Liver (tissue), 9 donors: ENCODE measurements around the gene KRT9. TPM values are rescaled to one million over a fixed set of nuclear protein-coding genes. Genes with fewer than 3 reads are reported as not detected.
"Not testable (repeated sequence)": the region's sequence is repeated elsewhere in the genome, so short reads cannot be mapped to it uniquely, and the experiment has no call there.

Experiments
- DNase-seq: peaks from one replicate; pipeline ENCODE4 v3.0.0-alpha.2; 2017; ENCODE audit warnings: low spot score
- H3K27ac ChIP-seq, 2 donors: one replicate each; pipeline ENCODE4 v1.7.0; 2013; ENCODE audit warnings: inconsistent platforms in 2 of 2, low read length in 2 of 2, control low read depth in 1 of 2, low read depth in 1 of 2, mild to moderate bottlenecking in 1 of 2
- H3K27me3 ChIP-seq, 4 donors: one replicate each; pipeline versions ENCODE4 v1.6.1 to v1.7.0; 2013; ENCODE audit warnings: low read length in 3 of 4, inconsistent platforms in 1 of 4, mild to moderate bottlenecking in 1 of 4, moderate library complexity in 1 of 4; ENCODE audit not compliant: control insufficient read depth in 4 of 4, insufficient read depth in 4 of 4
- H3K36me3 ChIP-seq, 4 donors: one replicate each; pipeline versions ENCODE4 v1.6.1 to v1.7.0; 2013; ENCODE audit warnings: low read length in 3 of 4, mild to moderate bottlenecking in 3 of 4, low read depth in 1 of 4, moderate library complexity in 1 of 4; ENCODE audit not compliant: control insufficient read depth in 4 of 4, insufficient read depth in 3 of 4
- H3K4me1 ChIP-seq, 4 donors: one replicate each; pipeline versions ENCODE4 v1.6.1 to v1.7.0; 2013; ENCODE audit warnings: low read length in 3 of 4, mild to moderate bottlenecking in 3 of 4, moderate library complexity in 1 of 4; ENCODE audit not compliant: control insufficient read depth in 4 of 4, insufficient read depth in 4 of 4
- H3K4me3 ChIP-seq, 3 donors: one replicate each; pipeline versions ENCODE4 v1.6.1 to v1.7.0; 2013; ENCODE audit warnings: low read length in 3 of 3, control low read depth in 1 of 3, low read depth in 1 of 3, mild to moderate bottlenecking in 1 of 3
- H3K9ac ChIP-seq, 2 donors: one replicate each; pipeline ENCODE4 v1.7.0; 2013; ENCODE audit warnings: low read length in 2 of 2, mild to moderate bottlenecking in 2 of 2, moderate library complexity in 2 of 2, control low read depth in 1 of 2, low read depth in 1 of 2
- H3K9me3 ChIP-seq, 4 donors: one replicate each; pipeline versions ENCODE4 v1.6.1 to v1.7.0; 2013; ENCODE audit warnings: low read length in 3 of 4; ENCODE audit not compliant: control insufficient read depth in 4 of 4
- ATF3 ChIP-seq: IDR thresholded peaks from 2 replicates; pipeline ENCODE4 v1.6.1; 2016; ENCODE audit warnings: antibody characterized with exemption
- CTCF ChIP-seq: fragments of 150-350 bp; IDR thresholded peaks from 2 replicates; pipeline ENCODE4 v1.5.1; 2017; ENCODE audit warnings: improper control_type of control experiment, low read depth, low read length; ENCODE audit not compliant: missing input control
- EGR1 ChIP-seq, 2 donors: IDR thresholded peaks; 2 replicates each; pipeline ENCODE4 v1.6.1; 2016 to 2018; ENCODE audit warnings: antibody characterized with exemption in 2 of 2, low read depth in 2 of 2
- FOXA1 ChIP-seq: IDR thresholded peaks from 2 replicates; pipeline ENCODE4 v1.6.1; 2016; ENCODE audit warnings: antibody characterized with exemption
- FOXA2 ChIP-seq: IDR thresholded peaks from 2 replicates; pipeline ENCODE4 v1.6.1; 2016; ENCODE audit warnings: antibody characterized with exemption
- GABPA ChIP-seq, 2 donors: IDR thresholded peaks in 1 of 2; conservative IDR thresholded peaks in 1 of 2; 2 replicates each; pipeline ENCODE4 v1.6.1; 2016; ENCODE audit warnings: antibody characterized with exemption in 2 of 2, mild to moderate bottlenecking in 1 of 2, moderate library complexity in 1 of 2
- HNF4A ChIP-seq, 2 donors: conservative IDR thresholded peaks; 2 replicates each; pipeline ENCODE4 v1.6.1; 2016; ENCODE audit warnings: antibody characterized with exemption in 2 of 2, mild to moderate bottlenecking in 2 of 2
- MAX ChIP-seq: IDR thresholded peaks from 2 replicates; pipeline ENCODE4 v1.6.1; 2016; ENCODE audit warnings: antibody characterized with exemption
- RAD21 ChIP-seq, 2 donors: IDR thresholded peaks; 2 replicates each; pipeline ENCODE4 v1.6.1; 2016; ENCODE audit warnings: antibody characterized with exemption in 2 of 2, mild to moderate bottlenecking in 2 of 2
- REST ChIP-seq: IDR thresholded peaks from 2 replicates; pipeline ENCODE4 v1.6.1; 2016; ENCODE audit warnings: antibody characterized with exemption, mild to moderate bottlenecking
- RXRA ChIP-seq, 2 donors: IDR thresholded peaks; 2 replicates each; pipeline ENCODE4 v1.6.1; 2017 to 2018; ENCODE audit warnings: antibody characterized with exemption in 2 of 2, mild to moderate bottlenecking in 1 of 2
- SP1 ChIP-seq: IDR thresholded peaks from 2 replicates; pipeline ENCODE4 v1.6.1; 2018; ENCODE audit warnings: antibody characterized with exemption, mild to moderate bottlenecking
- YY1 ChIP-seq: IDR thresholded peaks from 2 replicates; pipeline ENCODE4 v1.6.1; 2016; ENCODE audit warnings: antibody characterized with exemption, mild to moderate bottlenecking
- ZBTB33 ChIP-seq: IDR thresholded peaks from 2 replicates; pipeline ENCODE4 v1.6.1; 2016; ENCODE audit warnings: antibody characterized with exemption
- WGBS: extraction: QIAGEN DNeasy Blood & Tissue Kit; methylation state at CpG from one replicate; pipeline ENCODE4 v1.1.7; 2013; 5-methylcytosine and 5-hydroxymethylcytosine counted together
- polyA plus RNA-seq, 2 donors: library from polyadenylated mRNA; stranded (reverse) in 1 of 2; unstranded in 1 of 2; fragments of 200-250 nt in 1 of 2; fragments of >200 nt in 1 of 2; fragmentation: Nextera tagmentation in 1 of 2; extraction: Ambion mirVana in 1 of 2; gene quantifications; one replicate each; pipeline versions ENCODE4 v1.2.1 to v1.2.3, GENCODE V29; 2013 to 2015
- total RNA-seq, 2 donors: library from RNA; depleted of rRNA; stranded (reverse); fragments of >200 nt; gene quantifications; one replicate each; pipeline ENCODE4 v1.2.3, GENCODE V29; 2014
- donor health status: healthy.
- donor health status: healthy.
- donor health status: healthy.
- donor health status: healthy.
- donor health status: healthy.

The KRT9 gene
- total RNA-seq (not detected), polyA plus RNA-seq (not detected)

GRCh38 chr17:41571561-41572434 lies at the start of gene KRT9:
KRT9 (minus strand) TSS chr17:41572059; CDS start chr17:41571992, 67 bp downstream.
- no peaks in the 10 kb centered on the region for H3K9me3 ChIP-seq
- no peak within 1 kb of the TSS for H3K4me3 ChIP-seq
- H3K27me3 ChIP-seq = peaks cover 0 to 6% (median 0%) of the 10 kb centered on the region in 4 donors
- TF ChIP-seq RAD21 (IDR thresholded peaks at IDR 0.05) = no peak
- no peak for TF ChIP-seq YY1
- TF ChIP-seq ATF3 = no peak
- no peak for TF ChIP-seq HNF4A (conservative IDR thresholded peaks at IDR 0.05)
- no peak for TF ChIP-seq GABPA (IDR thresholded peaks at IDR 0.05 in 1 of 2, conservative IDR thresholded peaks at IDR 0.05 in 1 of 2)
- TF ChIP-seq FOXA2 = no peak
- no peak for TF ChIP-seq CTCF
- TF ChIP-seq RXRA (IDR thresholded peaks at IDR 0.05) = no peak
- TF ChIP-seq EGR1 (IDR thresholded peaks at IDR 0.05; ENCODE audit: low read depth in 2 of 2) = no peak
- TF ChIP-seq SP1 = no peak
- no peak for TF ChIP-seq ZBTB33
- no peak for TF ChIP-seq REST
- TF ChIP-seq FOXA1 = no peak
- no peak for TF ChIP-seq MAX
- no peaks in the 10 kb centered on the region for H3K36me3 ChIP-seq
- H3K27ac ChIP-seq = no peak within 1 kb of the TSS
- WGBS = 74% methylated on average over 24 of the region's 24 CpGs
- H3K9ac ChIP-seq = no peak within 1 kb of the TSS
- DNase-seq = no peak
- H3K4me1 ChIP-seq = no peaks in the 10 kb centered on the region

- not testable (repeated sequence) for H3K9ac ChIP-seq, H3K27ac ChIP-seq, H3K9me3 ChIP-seq, H3K36me3 ChIP-seq, H3K27me3 ChIP-seq, H3K4me3 ChIP-seq, H3K4me1 ChIP-seq, DNase-seq
- 90% methylated on average over 11 of the region's 11 CpGs for WGBS
Observed at GRCh38 chr17:41621435-41621817, 49.6 kb upstream of the KRT9 start.
